Neutrophil (primary cell): ENCODE data around the gene PTPRD.

Experiments
- H3K27ac ChIP-seq: fragments of 200-600 bp; sonication (generic); 2 replicates; pipeline ENCODE4 v1.5.1; 2016; ENCODE audit warnings: mild to moderate bottlenecking, moderate library complexity
- H3K27me3 ChIP-seq: fragments of 200-600 bp; sonication (generic); 2 replicates; pipeline ENCODE4 v1.6.0; 2016; ENCODE audit warnings: mild to moderate bottlenecking
- H3K36me3 ChIP-seq: fragments of 200-600 bp; sonication (generic); 2 replicates; pipeline ENCODE4 v1.5.1; 2017
- H3K4me1 ChIP-seq, 2 experiments: fragments of 200-600 bp in 1 of 2; sonication (generic) in 1 of 2; 1 replicate in 1 of 2; 2 replicates in 1 of 2; pipeline versions ENCODE4 v1.5.1 to v1.6.1; 2013 to 2016; ENCODE audit warnings: low read depth in 1 of 2, low read length in 1 of 2, mild to moderate bottlenecking in 1 of 2, moderate library complexity in 1 of 2; ENCODE audit not compliant: control insufficient read depth in 1 of 2, insufficient read depth in 1 of 2
- H3K4me3 ChIP-seq, 2 experiments: fragments of 200-600 bp in 1 of 2; sonication (generic) in 1 of 2; 1 replicate in 1 of 2; 2 replicates in 1 of 2; pipeline ENCODE4 v1.5.1; 2013 to 2016; ENCODE audit warnings: low read depth in 1 of 2, low read length in 1 of 2, mild to moderate bottlenecking in 1 of 2, moderate library complexity in 1 of 2
- H3K9me3 ChIP-seq: fragments of 200-600 bp; sonication (generic); 2 replicates; pipeline ENCODE4 v1.5.1; 2016
- CTCF ChIP-seq: fragments of 200-600 bp; sonication (generic); IDR thresholded peaks from 2 replicates; pipeline ENCODE4 v1.5.1; 2016; ENCODE audit warnings: antibody characterized with exemption

The PTPRD gene

GRCh38 chr9:8270235-8270634 is 2342.6 kb downstream of the PTPRD start:
- Histone ChIP-seq H3K27me3 (no peaks in the 10 kb centered on the region), H3K4me3 (no peak overlapping the region), H3K36me3 (no peaks in the 10 kb centered on the region), H3K4me1 (no peaks in the 10 kb centered on the region), H3K27ac (no peak overlapping the region), H3K9me3 (no peaks in the 10 kb centered on the region)
- no peak for TF ChIP-seq CTCF

GRCh38 chr9:8268881-8269280 is 2343.9 kb downstream of the PTPRD start:
- H3K4me3 ChIP-seq, result no peak overlapping the region
- H3K36me3 ChIP-seq, result no peaks in the 10 kb centered on the region
- H3K4me1 ChIP-seq, result no peaks in the 10 kb centered on the region
- H3K9me3 ChIP-seq, result no peaks in the 10 kb centered on the region
- H3K27ac ChIP-seq, result no peak overlapping the region
- H3K27me3 ChIP-seq, result no peaks in the 10 kb centered on the region
- TF ChIP-seq CTCF, result no peak

GRCh38 chr9:8268216-8268878 is 2344.5 kb downstream of the PTPRD start:
- no peak overlapping the region for H3K27ac ChIP-seq
- H3K36me3 ChIP-seq, result no peaks in the 10 kb centered on the region
- H3K4me1 ChIP-seq, result no peaks in the 10 kb centered on the region
- no peak overlapping the region for H3K4me3 ChIP-seq
- no peak for TF ChIP-seq CTCF
- H3K27me3 ChIP-seq, result no peaks in the 10 kb centered on the region
- no peaks in the 10 kb centered on the region for H3K9me3 ChIP-seq

- H3K9me3 ChIP-seq, result no peaks in the 10 kb centered on the region
- H3K27me3 ChIP-seq, result no peaks in the 10 kb centered on the region
- no peak overlapping the region for H3K4me3 ChIP-seq
- no peaks in the 10 kb centered on the region for H3K36me3 ChIP-seq
- no peak overlapping the region for H3K27ac ChIP-seq
- no peaks in the 10 kb centered on the region for H3K4me1 ChIP-seq
- TF ChIP-seq CTCF, result no peak
These were observed 2345.2 kb downstream of the PTPRD start for GRCh38 chr9:8267636-8268035.

GRCh38 chr9:8266861-8267260 is 2345.9 kb downstream of the PTPRD start:
- H3K27me3 ChIP-seq, result no peaks in the 10 kb centered on the region
- TF ChIP-seq CTCF, result no peak
- no peaks in the 10 kb centered on the region for H3K4me1 ChIP-seq
- H3K9me3 ChIP-seq, result no peaks in the 10 kb centered on the region
- H3K27ac ChIP-seq, result no peak overlapping the region
- no peaks in the 10 kb centered on the region for H3K36me3 ChIP-seq
- no peak overlapping the region for H3K4me3 ChIP-seq

GRCh38 chr9:8265281-8265680 is 2347.5 kb downstream of the PTPRD start:
- no peaks in the 10 kb centered on the region for H3K27me3 ChIP-seq
- TF ChIP-seq CTCF, result no peak
- H3K9me3 ChIP-seq, result no peaks in the 10 kb centered on the region
- H3K4me1 ChIP-seq, result no peaks in the 10 kb centered on the region
- no peak overlapping the region for H3K27ac ChIP-seq
- H3K36me3 ChIP-seq, result no peaks in the 10 kb centered on the region
- no peak overlapping the region for H3K4me3 ChIP-seq
